GM18858 (cell line): ENCODE measurements around the gene CCDC188.
"Not testable (repeated sequence)": the region's sequence is repeated elsewhere in the genome, so short reads cannot be mapped to it uniquely, and the experiment has no call there.

Experiments used
- ATAC-seq: cut with Tn5 transposase; IDR thresholded peaks from one replicate; pipeline ENCODE4 v1.9.1; 2021; ENCODE audit not compliant: unreplicated experiment

CCDC188 gene

GRCh38 chr22:20171288-20172140 lies 20.7 kb upstream of the CCDC188 start:
- ATAC-seq: no peak

DNA sequence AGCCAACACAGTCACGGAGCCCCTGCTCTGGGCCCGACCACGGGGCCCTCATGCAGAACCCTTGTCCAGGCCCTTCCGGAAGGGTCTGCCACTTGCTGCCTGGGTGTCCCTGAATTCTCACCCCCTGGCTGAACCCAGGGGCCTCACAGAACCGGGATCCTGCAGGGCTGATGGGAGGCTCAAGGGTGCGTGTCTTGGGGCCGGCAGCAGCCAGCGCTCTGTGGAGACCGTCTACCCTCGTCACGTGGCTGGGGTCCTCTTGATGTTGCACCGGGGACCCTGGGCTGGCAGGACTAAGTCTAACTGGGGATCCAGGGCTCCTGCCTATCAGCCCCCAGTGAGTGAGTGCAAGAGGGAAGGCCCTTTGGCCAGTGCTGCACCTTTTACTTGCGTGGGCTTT lies 19.3 kb upstream of the CCDC188 start:
- ATAC-seq: no peak

DNA sequence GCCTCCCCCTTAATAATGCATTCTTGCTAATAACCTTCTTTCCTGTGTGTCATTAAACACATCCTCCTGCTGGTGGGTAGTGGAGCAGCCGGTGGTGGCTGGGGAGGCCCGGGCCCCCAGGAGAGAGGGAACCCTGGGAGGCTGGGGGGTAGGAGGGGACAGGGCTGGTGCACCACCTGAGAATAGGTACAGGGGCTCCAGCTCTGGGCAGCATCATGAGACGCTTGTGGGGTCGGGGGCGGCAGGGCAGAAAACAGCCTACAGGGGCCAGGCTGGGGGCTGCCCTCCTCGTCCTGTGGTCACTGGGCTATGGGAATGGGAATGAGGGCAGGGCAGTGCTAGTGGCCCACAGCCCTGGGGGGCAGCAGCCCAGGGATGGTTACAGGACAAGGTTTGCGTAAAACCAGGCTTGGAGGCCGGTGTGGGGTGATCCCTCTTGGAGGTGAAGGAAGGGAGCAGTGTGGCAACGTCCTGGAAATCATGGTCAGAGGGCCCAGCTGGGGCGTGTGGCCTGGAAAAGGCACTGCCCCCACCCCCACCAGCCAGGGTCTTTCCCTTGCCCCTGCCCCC lies 18.5 kb upstream of the CCDC188 start:
- ATAC-seq: no peak

DNA sequence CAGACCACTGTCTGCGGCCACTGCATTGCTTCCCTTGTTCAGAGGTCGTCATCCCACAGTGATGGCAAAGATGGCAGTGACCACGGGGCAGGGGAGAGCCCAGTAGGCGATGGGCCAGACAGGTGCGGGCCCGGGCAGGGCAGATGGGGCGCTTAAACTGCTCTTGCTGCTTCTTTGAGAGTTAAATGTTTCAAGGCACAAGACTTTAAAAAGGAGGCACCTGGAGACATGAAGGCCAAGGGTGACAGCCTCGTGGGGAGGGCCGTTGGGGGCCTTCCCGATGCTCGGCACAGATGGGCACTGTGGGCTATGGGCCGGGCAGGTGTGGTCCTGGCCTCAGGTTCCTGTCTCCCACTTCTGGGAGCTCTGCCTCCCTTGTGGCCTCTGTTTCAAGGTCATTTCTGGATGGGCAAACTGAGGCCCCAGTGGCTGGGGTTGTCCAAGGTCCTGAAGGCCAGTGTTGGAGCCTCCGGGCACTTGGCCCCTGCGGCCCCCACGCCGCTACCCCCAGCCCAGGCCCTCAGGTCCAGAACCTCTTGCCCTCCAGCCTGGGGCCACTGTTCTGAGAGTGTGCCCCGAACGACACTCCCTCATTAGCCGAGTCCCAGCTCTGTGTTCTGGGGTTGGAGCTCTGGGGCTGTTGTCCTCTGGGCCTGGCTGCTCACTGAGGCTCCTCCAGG lies 16.9 kb upstream of the CCDC188 start:
- ATAC-seq: no peak

DNA sequence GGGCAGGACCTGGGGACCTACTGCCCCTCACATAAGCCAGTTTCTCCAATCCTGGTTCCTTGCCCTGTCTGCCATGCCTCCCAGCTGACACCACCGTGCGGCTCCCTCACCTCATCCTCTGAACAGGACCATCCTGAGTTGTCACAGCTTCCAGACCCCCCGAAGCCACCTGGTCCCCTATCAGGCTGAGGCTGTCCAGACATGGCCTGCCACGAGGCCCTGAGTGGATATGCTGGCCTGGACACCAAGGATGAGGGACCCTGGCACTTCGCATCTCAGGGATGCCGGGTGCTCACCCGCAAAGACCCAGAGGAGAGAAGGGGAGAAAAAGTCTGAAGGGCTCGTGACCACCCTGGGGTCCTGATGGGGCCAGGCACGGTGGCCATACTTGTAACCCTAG lies 15.8 kb upstream of the CCDC188 start:
- ATAC-seq: no peak

- ATAC-seq: no peak
Measured at GRCh38 chr22:20165913-20166312, 15.1 kb upstream of the CCDC188 start.

DNA sequence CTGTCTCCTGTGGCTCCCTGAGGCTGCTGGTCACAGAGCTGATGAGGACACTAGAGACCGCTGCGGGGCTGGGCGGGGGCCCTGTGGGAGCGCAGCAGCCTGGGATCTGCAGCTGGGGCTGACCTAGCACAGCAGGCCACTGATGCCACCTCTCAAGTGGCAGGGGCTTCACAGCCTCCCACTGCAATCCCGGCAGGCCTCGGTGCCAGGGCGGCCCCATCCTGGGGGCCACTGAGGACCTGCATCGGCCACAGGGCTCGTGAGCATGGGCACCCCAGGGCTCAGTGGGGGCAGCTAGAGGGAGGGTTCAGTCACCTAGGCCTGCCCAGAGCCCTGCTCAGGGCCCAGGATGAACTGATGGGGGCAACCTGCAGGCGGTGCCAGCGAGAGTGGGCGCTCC lies 14.6 kb upstream of the CCDC188 start:
- ATAC-seq: no peak

- no peak for ATAC-seq
Measured at GRCh38 chr22:20164863-20165262, 14.0 kb upstream of the CCDC188 start.

DNA sequence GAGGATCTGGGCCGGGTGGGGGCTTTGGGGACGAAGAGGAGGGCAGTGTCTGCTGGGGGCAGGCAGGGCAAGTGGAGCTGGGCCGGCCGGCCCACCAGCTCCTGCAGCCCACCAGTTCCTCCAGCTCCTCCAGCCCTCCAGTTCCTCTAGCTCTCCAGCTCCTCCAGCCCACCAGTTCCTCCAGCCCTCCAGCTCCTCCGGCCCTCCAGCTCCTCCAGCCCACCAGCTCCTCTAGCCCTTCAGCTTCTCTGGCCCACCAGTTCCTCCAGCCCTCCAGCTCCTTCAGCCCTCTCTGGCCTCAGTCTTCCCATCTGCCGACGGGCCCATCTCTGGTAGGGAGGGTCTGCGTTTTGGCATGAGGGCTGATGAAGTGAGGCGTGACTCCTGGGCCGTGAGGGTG lies 9.2 kb upstream of the CCDC188 start:
- no peak for ATAC-seq

GRCh38 chr22:20159531-20159930 lies 8.7 kb upstream of the CCDC188 start:
- not testable (repeated sequence) for ATAC-seq

DNA sequence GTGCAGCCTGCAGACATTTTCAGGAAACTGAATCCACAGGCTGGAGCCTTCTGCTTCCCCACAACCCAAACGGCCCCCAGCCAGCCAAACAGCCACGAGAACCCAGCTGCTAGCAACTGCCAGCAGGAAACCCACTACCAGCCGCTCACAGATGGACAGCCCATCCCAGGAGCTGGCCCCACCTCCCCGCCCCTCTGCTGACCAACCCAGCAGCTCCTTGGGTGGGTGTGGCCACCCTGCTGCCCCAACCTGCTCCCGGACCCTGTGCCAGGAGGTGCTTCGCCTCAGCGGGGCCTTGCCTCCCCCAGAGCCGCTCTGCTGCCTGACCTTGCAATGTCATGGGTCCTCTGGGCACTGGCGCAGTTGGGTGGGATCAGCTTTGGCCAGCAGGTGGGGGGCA lies 8.2 kb upstream of the CCDC188 start:
- no peak for ATAC-seq

GRCh38 chr22:20158391-20159036 lies 7.7 kb upstream of the CCDC188 start:
- ATAC-seq: no peak

DNA sequence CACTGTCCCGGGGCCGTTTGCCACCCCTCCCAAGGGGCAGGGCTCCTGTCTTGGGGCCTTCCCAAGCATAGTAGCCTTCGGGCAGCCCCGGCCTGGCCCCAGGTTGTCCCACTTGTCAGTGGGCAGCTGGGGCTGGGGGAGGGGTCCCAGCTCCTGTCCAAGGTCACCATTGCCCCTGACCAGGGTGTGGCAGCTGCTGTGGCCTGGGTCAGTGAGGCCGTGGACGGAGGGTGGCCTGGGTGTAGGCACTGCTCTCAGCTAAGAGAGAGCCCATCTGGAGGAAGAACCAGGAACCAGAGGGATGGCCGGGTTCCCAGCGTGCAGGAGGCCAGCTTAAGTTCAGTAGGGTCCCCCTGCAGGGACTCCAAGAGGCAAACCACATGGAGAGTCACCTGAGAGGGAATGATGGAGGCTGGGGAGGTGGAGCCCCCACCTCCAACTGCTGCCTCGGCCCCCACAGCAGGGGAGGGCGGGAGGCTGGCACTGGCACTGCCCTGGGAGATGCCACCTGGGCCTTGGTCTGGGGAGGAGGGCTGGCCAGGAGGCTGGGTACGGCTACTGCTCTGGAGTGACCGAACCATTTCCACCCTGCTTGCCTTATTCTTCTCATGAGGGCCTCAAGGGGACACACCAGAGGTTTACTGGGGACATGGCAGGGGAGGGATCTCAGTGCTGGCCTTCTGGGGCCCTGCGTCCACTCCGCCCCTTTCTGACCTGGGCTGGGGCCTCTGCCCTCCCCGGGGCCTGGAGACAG lies 6.8 kb upstream of the CCDC188 start:
- ATAC-seq: no peak

DNA sequence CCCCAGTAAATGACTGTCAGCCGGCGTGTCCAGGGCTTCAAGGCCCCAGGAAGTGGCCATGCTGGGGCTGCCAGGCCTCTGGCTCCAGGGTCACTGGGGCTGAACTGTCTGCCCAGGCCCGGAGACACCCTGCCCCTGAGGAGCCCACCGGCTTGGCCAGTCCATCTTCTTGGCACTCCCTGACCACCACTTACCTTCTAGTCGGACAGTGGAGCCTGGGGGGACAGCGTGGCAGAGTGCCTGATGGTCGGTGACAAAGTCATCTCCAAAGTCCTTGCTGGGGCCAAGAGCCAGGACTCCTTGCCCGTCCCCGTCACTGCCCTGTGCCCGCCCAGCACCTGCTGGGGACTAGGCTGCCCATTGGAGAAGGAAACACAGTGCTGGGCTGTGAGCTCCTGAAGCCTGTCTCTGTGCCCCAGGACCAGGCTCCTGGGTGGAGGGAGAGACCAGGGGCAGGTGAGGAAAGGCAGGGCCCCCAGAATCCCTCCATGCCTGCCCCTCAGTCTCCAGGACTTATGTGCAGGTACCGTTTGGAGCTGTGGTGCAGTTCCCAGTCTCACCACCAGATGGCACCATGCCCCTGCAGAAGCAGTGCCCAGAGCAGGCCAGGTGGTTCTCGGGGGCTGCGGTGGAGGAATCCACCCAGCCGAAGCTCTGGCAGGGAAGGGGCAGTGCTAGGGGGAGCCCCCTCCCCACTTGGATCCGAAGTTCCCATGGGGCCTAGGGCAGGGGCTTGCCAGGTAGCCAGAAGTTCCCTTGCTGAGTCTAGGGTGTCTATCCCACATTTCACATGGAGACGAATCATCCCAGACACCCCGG lies 6.0 kb upstream of the CCDC188 start:
- no peak for ATAC-seq

GRCh38 chr22:20156042-20156389 lies 5.2 kb upstream of the CCDC188 start:
- no peak for ATAC-seq

DNA sequence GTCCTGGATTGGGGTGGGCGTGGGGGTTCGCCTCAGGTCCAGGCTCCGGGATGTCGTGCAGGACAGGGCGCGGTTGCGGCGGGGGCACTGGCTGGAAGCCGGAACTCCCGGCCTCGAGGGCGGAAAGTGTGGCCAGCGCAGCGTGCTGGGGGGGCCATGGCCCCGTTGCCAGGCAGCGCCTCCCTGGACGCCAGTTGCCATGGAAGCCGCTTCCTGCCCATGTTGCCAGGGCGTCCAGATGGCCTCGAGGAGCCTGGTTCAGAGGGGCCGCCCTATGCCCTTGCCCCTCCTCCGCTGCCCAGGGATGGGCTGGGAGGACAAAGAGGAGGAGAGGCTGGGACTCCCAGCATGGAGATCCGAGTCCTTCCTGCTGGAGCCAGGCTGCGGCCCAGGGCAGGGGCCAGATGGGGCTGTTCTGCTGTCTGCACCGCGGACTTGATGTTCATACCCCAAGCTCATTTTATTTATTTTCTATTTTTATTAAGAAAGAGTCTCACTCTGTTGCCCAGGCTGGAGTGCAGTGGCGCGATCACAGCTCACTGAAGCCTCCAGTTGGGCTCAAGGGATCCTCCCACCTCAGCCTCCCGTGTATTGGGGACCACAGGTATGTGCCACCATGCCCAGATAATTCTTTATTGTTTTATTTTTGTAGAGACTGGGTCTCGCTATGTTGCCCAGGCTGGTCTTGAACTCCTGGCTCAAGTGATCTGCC lies 4.6 kb upstream of the CCDC188 start:
- no peak for ATAC-seq

DNA sequence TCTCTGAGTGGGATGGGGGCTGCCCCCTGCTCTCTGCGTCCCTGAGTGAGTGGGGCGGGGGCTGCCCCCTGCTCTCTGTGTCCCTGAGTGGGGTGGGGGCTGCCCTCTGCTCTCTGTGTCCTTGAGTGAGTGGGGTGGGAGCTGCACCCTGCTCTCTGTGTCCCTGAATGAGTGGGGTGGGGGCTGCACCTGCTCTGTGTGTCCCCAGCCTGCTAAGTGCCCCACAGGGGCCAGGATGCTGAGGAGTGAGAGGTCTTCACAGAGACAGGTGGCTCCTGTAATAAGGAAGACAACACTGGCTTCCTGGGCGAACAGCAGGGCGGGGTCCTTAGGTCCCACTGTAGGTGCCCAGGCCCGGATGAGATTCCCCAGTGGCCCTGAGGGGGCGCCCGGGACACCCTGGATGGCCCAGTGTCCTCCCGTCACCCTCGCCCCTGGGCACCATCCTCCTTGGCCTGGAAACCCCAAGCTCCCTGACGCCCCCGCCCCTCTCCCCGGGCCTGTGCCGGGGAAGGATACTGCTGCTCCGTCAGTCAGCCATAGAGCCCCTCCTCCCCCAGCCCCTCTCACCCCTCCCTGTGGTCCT lies 3.8 kb upstream of the CCDC188 start:
- ATAC-seq: no peak

GRCh38 chr22:20153945-20154344 lies 3.1 kb upstream of the CCDC188 start:
- ATAC-seq: no peak

DNA sequence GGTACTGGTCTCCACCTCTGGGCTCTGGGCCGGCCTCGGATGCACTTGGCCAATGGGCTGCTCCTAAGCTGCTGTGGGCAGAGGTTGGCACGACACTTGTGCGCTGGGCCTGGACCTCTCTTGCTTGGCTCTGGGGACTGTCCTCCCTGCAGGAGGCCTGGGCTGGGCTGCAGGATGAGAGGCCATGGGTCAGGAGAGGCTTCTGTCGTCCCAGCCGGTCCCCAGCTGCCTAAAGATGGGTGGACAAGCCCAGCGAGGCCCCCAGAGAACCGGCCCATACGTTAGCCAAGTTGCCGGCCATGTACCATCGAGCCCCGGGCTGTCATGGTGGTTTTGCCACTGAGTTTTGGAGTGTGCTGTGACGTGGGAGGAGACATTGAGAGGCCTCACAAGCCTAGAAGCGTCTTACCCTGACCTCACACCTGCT lies 1.6 kb upstream of the CCDC188 start:
- ATAC-seq: no peak
